Fibroblast of lung (primary cell): ENCODE measurements around the gene TMEM126A.

Source experiments
- CTCF ChIP-seq, 2 donors: IDR thresholded peaks in 1 of 2; conservative IDR thresholded peaks in 1 of 2; 1 replicate in 1 of 2; 2 replicates in 1 of 2; pipeline ENCODE4 v1.5.1; 2011 to 2012; ENCODE audit warnings: low read length in 2 of 2, control low read depth in 1 of 2, inconsistent platforms in 1 of 2, low read depth in 1 of 2, mild to moderate bottlenecking in 1 of 2
- EZH2 ChIP-seq: IDR thresholded peaks from 2 replicates; pipeline ENCODE4 v1.5.1; 2012; ENCODE audit warnings: low read length, control low read depth, mild to moderate bottlenecking; ENCODE audit errors: missing control alignments

GRCh38 chr11:85658180-85658579, 10.4 kb downstream of the TMEM126A start:
- no peak for TF ChIP-seq CTCF (conservative IDR thresholded peaks at IDR 0.05 in 1 of 2, IDR thresholded peaks at IDR 0.05 in 1 of 2; ENCODE audit: low read depth in 1 of 2, low read length in 2 of 2)
- no peak for TF ChIP-seq EZH2
